ENCODE measurements around the gene KIF27. TPM values are rescaled to one million over a fixed set of nuclear protein-coding genes. Genes with fewer than 3 reads are reported as not detected.
"Not testable (repeated sequence)": the region's sequence is repeated elsewhere in the genome, so short reads cannot be mapped to it uniquely, and the experiment has no call there.

KIF27 gene
- polyA plus RNA-seq, 1 experiment, result 2.1 TPM

GRCh38 chr9:83927591-83927990 is 6.4 kb upstream of the KIF27 start:
- no peak overlapping the region for H3K4me3 ChIP-seq (ENCODE audit: low read depth, low read length)
- CTCF ChIA-PET, result no interaction called here
- no peak overlapping the region for H3K27ac ChIP-seq (ENCODE audit: low read depth, low read length)
- peaks cover 3% of the 10 kb centered on the region for H3K27me3 ChIP-seq (ENCODE audit: control insufficient read depth, insufficient read depth, low read length)
- no peak for TF ChIP-seq CTCF (IDR thresholded peaks at IDR 0.05; ENCODE audit: low read depth, low read length)
- H3K9me3 ChIP-seq (ENCODE audit: control insufficient read depth, insufficient read depth, low read length), result no peaks in the 10 kb centered on the region
- DNase-seq (ENCODE audit: low read depth, low spot score), result no peak
- POLR2A ChIA-PET, result no interaction called here

GRCh38 chr9:83920469-83920926 is 734 bp downstream of the KIF27 start:
- Histone ChIP-seq H3K9me3 (ENCODE audit: control insufficient read depth, insufficient read depth, low read length) (no peaks in the 10 kb centered on the region; the same call in 1 of the 2 replicates), H3K27me3 (ENCODE audit: control insufficient read depth, insufficient read depth, low read length) (no peaks in the 10 kb centered on the region), H3K4me3 (ENCODE audit: low read depth, low read length) (peak overlapping the region; percentile 70), H3K27ac (ENCODE audit: low read depth, low read length) (peak overlapping the region; percentile 61)
- no peak for DNase-seq (ENCODE audit: low read depth, low spot score)
- TF ChIP-seq CTCF (IDR thresholded peaks at IDR 0.05; ENCODE audit: low read depth, low read length), result peak; percentile 44
- POLR2A ChIA-PET, result interaction anchor here (1.0 to 1.7 kb wide), 2 partner anchors 12 to 60 kb away, joined by 7 to 15 read pairs; partner anchors contain the start of genes HNRNPK and RMI1
- CTCF ChIA-PET, result interaction anchor here (0.7 to 2.4 kb wide), 21 partner anchors 9 to 1263 kb away, joined by 3 to 14 read pairs (median 3); no protein-coding TSS in a partner anchor

GRCh38 chr9:83919111-83919510 is 2.1 kb downstream of the KIF27 start:
- TF ChIP-seq CTCF (IDR thresholded peaks at IDR 0.05; ENCODE audit: low read depth, low read length), result no peak
- POLR2A ChIA-PET, result no interaction called here
- no peaks in the 10 kb centered on the region; the same call in 1 of the 2 replicates for H3K9me3 ChIP-seq (ENCODE audit: control insufficient read depth, insufficient read depth, low read length)
- DNase-seq (ENCODE audit: low read depth, low spot score), result no peak
- CTCF ChIA-PET, result interaction anchor here (0.9 kb wide), 1 partner anchor 396 kb away, joined by 3 read pairs; no protein-coding TSS in a partner anchor
- no peaks in the 10 kb centered on the region for H3K27me3 ChIP-seq (ENCODE audit: control insufficient read depth, insufficient read depth, low read length)
- no peak overlapping the region for H3K4me3 ChIP-seq (ENCODE audit: low read depth, low read length)
- no peak overlapping the region for H3K27ac ChIP-seq (ENCODE audit: low read depth, low read length)

GRCh38 chr9:83912194-83912593 is 9.0 kb downstream of the KIF27 start:
- H3K27ac ChIP-seq (ENCODE audit: low read depth, low read length); H3K4me3 ChIP-seq (ENCODE audit: low read depth, low read length); DNase-seq (ENCODE audit: low read depth, low spot score); POLR2A ChIA-PET; H3K27me3 ChIP-seq (ENCODE audit: control insufficient read depth, insufficient read depth, low read length); H3K9me3 ChIP-seq (ENCODE audit: control insufficient read depth, insufficient read depth, low read length): not testable (repeated sequence)
- CTCF ChIA-PET, result interaction anchor here (0.8 to 4.8 kb wide), 7 partner anchors 9 to 349 kb away, joined by 3 to 53 read pairs (median 4); partner anchors contain the start of gene KIF27
- TF ChIP-seq CTCF (IDR thresholded peaks at IDR 0.05; ENCODE audit: low read depth, low read length), result peak; percentile 40

- TF ChIP-seq CTCF (IDR thresholded peaks at IDR 0.05; ENCODE audit: low read depth, low read length), result no peak; the same call in 1 of the 2 replicates
- H3K4me3 ChIP-seq (ENCODE audit: low read depth, low read length), result no peak overlapping the region
- no peaks in the 10 kb centered on the region for H3K9me3 ChIP-seq (ENCODE audit: control insufficient read depth, insufficient read depth, low read length)
- POLR2A ChIA-PET, result interaction anchor here (1.0 kb wide), 1 partner anchor 16 kb away, joined by 3 read pairs; no protein-coding TSS in a partner anchor
- CTCF ChIA-PET, result interaction anchor here (0.5 to 1.6 kb wide), 2 partner anchors 10 to 64 kb away, joined by 3 read pairs; no protein-coding TSS in a partner anchor
- DNase-seq (ENCODE audit: low read depth, low spot score), result no peak
- H3K27me3 ChIP-seq (ENCODE audit: control insufficient read depth, insufficient read depth, low read length), result no peaks in the 10 kb centered on the region
- no peak overlapping the region for H3K27ac ChIP-seq (ENCODE audit: low read depth, low read length)
Observed at GRCh38 chr9:83906144-83906543, 15.1 kb downstream of the KIF27 start.

GRCh38 chr9:83900615-83901014 is 20.6 kb downstream of the KIF27 start:
- H3K27ac ChIP-seq (ENCODE audit: low read depth, low read length); H3K9me3 ChIP-seq (ENCODE audit: control insufficient read depth, insufficient read depth, low read length); DNase-seq (ENCODE audit: low read depth, low spot score); H3K4me3 ChIP-seq (ENCODE audit: low read depth, low read length); POLR2A ChIA-PET; H3K27me3 ChIP-seq (ENCODE audit: control insufficient read depth, insufficient read depth, low read length); CTCF ChIA-PET: not testable (repeated sequence)

- POLR2A ChIA-PET; H3K9me3 ChIP-seq (ENCODE audit: control insufficient read depth, insufficient read depth, low read length); DNase-seq (ENCODE audit: low read depth, low spot score); H3K27ac ChIP-seq (ENCODE audit: low read depth, low read length); H3K4me3 ChIP-seq (ENCODE audit: low read depth, low read length); CTCF ChIA-PET; H3K27me3 ChIP-seq (ENCODE audit: control insufficient read depth, insufficient read depth, low read length): not testable (repeated sequence)
Observed at GRCh38 chr9:83894301-83894700, 26.9 kb downstream of the KIF27 start.
